Raji (cell line): ENCODE measurements around the gene STAT4.

Experiments used
- POLR2A ChIP-seq: IDR thresholded peaks from 2 replicates; pipeline ENCODE4 v1.6.1; 2011; ENCODE audit warnings: low read depth, low read length, control low read depth; ENCODE audit not compliant: insufficient read depth

The STAT4 gene

GRCh38 chr2:191177751-191178736 is 27.2 kb upstream of the STAT4 start:
- TF ChIP-seq POLR2A, result no peak

GRCh38 chr2:191176801-191177438 is 26.1 kb upstream of the STAT4 start:
- TF ChIP-seq POLR2A, result no peak

GRCh38 chr2:191176305-191176704 is 25.5 kb upstream of the STAT4 start:
- no peak for TF ChIP-seq POLR2A

- no peak for TF ChIP-seq POLR2A
Measured at GRCh38 chr2:191174442-191174841, 23.6 kb upstream of the STAT4 start.

GRCh38 chr2:191173206-191173605 is 22.4 kb upstream of the STAT4 start:
- TF ChIP-seq POLR2A, result no peak

- no peak for TF ChIP-seq POLR2A
Measured at GRCh38 chr2:191171708-191172355, 21.0 kb upstream of the STAT4 start.

GRCh38 chr2:191171286-191171685 is 20.5 kb upstream of the STAT4 start:
- no peak for TF ChIP-seq POLR2A

GRCh38 chr2:191170773-191171172 is 20.0 kb upstream of the STAT4 start:
- no peak for TF ChIP-seq POLR2A

- no peak for TF ChIP-seq POLR2A
Measured at GRCh38 chr2:191170301-191170636, 19.5 kb upstream of the STAT4 start.

GRCh38 chr2:191169456-191170300 is 18.9 kb upstream of the STAT4 start:
- no peak for TF ChIP-seq POLR2A

- TF ChIP-seq POLR2A, result no peak
Measured at GRCh38 chr2:191167766-191168165, 17.0 kb upstream of the STAT4 start.

GRCh38 chr2:191166756-191167445 is 16.1 kb upstream of the STAT4 start:
- no peak for TF ChIP-seq POLR2A

GRCh38 chr2:191166111-191166755 is 15.4 kb upstream of the STAT4 start:
- no peak for TF ChIP-seq POLR2A

- TF ChIP-seq POLR2A, result no peak
Measured at GRCh38 chr2:191165176-191165643, 14.4 kb upstream of the STAT4 start.
